HL-60 (cell line): ENCODE data around the gene CACNG4.

Experiments used
- DNase-seq, 2 experiments: peaks; one replicate each; pipeline ENCODE4 v3.0.0-alpha.2; 2010 to 2020; ENCODE audit warnings: low read depth in 1 of 2, low spot score in 1 of 2
- H3K27ac ChIP-seq: fragments of 250-450 bp; sonication (Bioruptor Pico); replicated peaks from 2 replicates; pipeline ENCODE4 v1.5.1; 2020; ENCODE audit warnings: mild to moderate bottlenecking, moderate library complexity
- H3K27me3 ChIP-seq: fragments of 250-450 bp; sonication (Bioruptor Pico); 2 replicates; pipeline ENCODE4 v1.5.1; 2021; ENCODE audit warnings: mild to moderate bottlenecking, moderate library complexity; ENCODE audit not compliant: insufficient read depth, poor library complexity, severe bottlenecking
- H3K4me3 ChIP-seq: replicated peaks from 2 replicates; pipeline ENCODE4 v1.5.1; 2011; ENCODE audit warnings: mild to moderate bottlenecking, control low read depth, low read length; ENCODE audit not compliant: insufficient read depth
- CTCF ChIP-seq: IDR thresholded peaks from one replicate; pipeline ENCODE4 v1.5.1; 2011; ENCODE audit warnings: low read length, control low read depth, inconsistent platforms; ENCODE audit not compliant: insufficient read depth
- GABPA ChIP-seq: IDR thresholded peaks from 2 replicates; pipeline ENCODE4 v1.6.1; 2012; ENCODE audit warnings: low read depth
- POLR2AphosphoS5 ChIP-seq: IDR thresholded peaks from 2 replicates; pipeline ENCODE4 v1.6.1; 2012; ENCODE audit warnings: low read depth
- REST ChIP-seq: IDR thresholded peaks from 2 replicates; pipeline ENCODE4 v1.6.1; 2012; ENCODE audit warnings: low read depth; ENCODE audit not compliant: insufficient replicate concordance
- SPI1 ChIP-seq: IDR thresholded peaks from 2 replicates; pipeline ENCODE4 v1.6.1; 2012; ENCODE audit warnings: low read depth, mild to moderate bottlenecking, borderline replicate concordance

CACNG4 gene

GRCh38 chr17:66957343-66957742 is 7.2 kb upstream of the CACNG4 start:
- H3K27me3 ChIP-seq, result peaks cover 4% of the 10 kb centered on the region
- no peak overlapping the region for H3K4me3 ChIP-seq
- no peak overlapping the region for H3K27ac ChIP-seq
- no peak for DNase-seq
- TF ChIP-seq CTCF, result no peak
- no peak for TF ChIP-seq SPI1
- no peak for TF ChIP-seq REST
- TF ChIP-seq POLR2AphosphoS5, result no peak
- TF ChIP-seq GABPA, result no peak

- DNase-seq, result no peak
- Histone ChIP-seq H3K27ac (no peak overlapping the region), H3K27me3 (peaks cover 9% of the 10 kb centered on the region), H3K4me3 (no peak overlapping the region)
- TF ChIP-seq POLR2AphosphoS5 (no peak), SPI1 (no peak), GABPA (no peak), CTCF (no peak), REST (no peak)
Observed at GRCh38 chr17:66957951-66958579, 6.4 kb upstream of the CACNG4 start.

- Histone ChIP-seq H3K4me3 (no peak overlapping the region), H3K27ac (no peak overlapping the region), H3K27me3 (peaks cover 21% of the 10 kb centered on the region)
- TF ChIP-seq CTCF (no peak), POLR2AphosphoS5 (no peak), GABPA (no peak), SPI1 (no peak)
- no peak for DNase-seq
Observed at GRCh38 chr17:66959641-66960375, 4.7 kb upstream of the CACNG4 start.
